ENCODE measurements around the gene PTGS1.
"Not testable (repeated sequence)": the region's sequence is repeated elsewhere in the genome, so short reads cannot be mapped to it uniquely, and the experiment has no call there.

PTGS1 gene

GRCh38 chr9:122401896-122402295 is 31.1 kb downstream of the PTGS1 start:
- DNase-seq, result no peak
- H3K27me3 ChIP-seq (ENCODE audit: insufficient read depth, low read depth, severe bottlenecking), result no peaks in the 10 kb centered on the region
- no peak overlapping the region for H3K27ac ChIP-seq
- H3K9me3 ChIP-seq (ENCODE audit: severe bottlenecking), result peaks cover 13% of the 10 kb centered on the region
- no peak overlapping the region for H3K4me3 ChIP-seq (ENCODE audit: low read depth, low read length)
- TF ChIP-seq CTCF (IDR thresholded peaks at IDR 0.05; ENCODE audit: low read depth, low read length), result no peak
- H3K36me3 ChIP-seq, result no peaks in the 10 kb centered on the region

- no peak overlapping the region for H3K4me3 ChIP-seq (ENCODE audit: low read depth, low read length)
- H3K36me3 ChIP-seq, result no peaks in the 10 kb centered on the region
- H3K9me3 ChIP-seq (ENCODE audit: severe bottlenecking), result peaks cover 13% of the 10 kb centered on the region
- no peak for DNase-seq
- H3K27me3 ChIP-seq (ENCODE audit: insufficient read depth, low read depth, severe bottlenecking), result no peaks in the 10 kb centered on the region
- no peak overlapping the region for H3K27ac ChIP-seq
- TF ChIP-seq CTCF (IDR thresholded peaks at IDR 0.05; ENCODE audit: low read depth, low read length), result no peak
Observed at GRCh38 chr9:122402403-122402871, 31.6 kb downstream of the PTGS1 start.

GRCh38 chr9:122402874-122403273 is 32.0 kb downstream of the PTGS1 start:
- TF ChIP-seq CTCF (IDR thresholded peaks at IDR 0.05; ENCODE audit: low read depth, low read length), result no peak
- Histone ChIP-seq H3K9me3 (ENCODE audit: severe bottlenecking) (peaks cover 13% of the 10 kb centered on the region), H3K27ac (no peak overlapping the region), H3K4me3 (ENCODE audit: low read depth, low read length) (no peak overlapping the region), H3K36me3 (no peaks in the 10 kb centered on the region), H3K27me3 (ENCODE audit: insufficient read depth, low read depth, severe bottlenecking) (no peaks in the 10 kb centered on the region)
- no peak for DNase-seq

- Histone ChIP-seq H3K27me3 (ENCODE audit: insufficient read depth, low read depth, severe bottlenecking) (no peaks in the 10 kb centered on the region), H3K36me3 (no peaks in the 10 kb centered on the region), H3K9me3 (ENCODE audit: severe bottlenecking) (peaks cover 13% of the 10 kb centered on the region), H3K27ac (no peak overlapping the region), H3K4me3 (ENCODE audit: low read depth, low read length) (no peak overlapping the region)
- no peak for TF ChIP-seq CTCF (IDR thresholded peaks at IDR 0.05; ENCODE audit: low read depth, low read length)
- DNase-seq, result no peak
Observed at GRCh38 chr9:122403381-122404000, 32.7 kb downstream of the PTGS1 start.

GRCh38 chr9:122405304-122406069 is 34.7 kb downstream of the PTGS1 start:
- DNase-seq; H3K27ac ChIP-seq; H3K27me3 ChIP-seq (ENCODE audit: insufficient read depth, low read depth, severe bottlenecking); H3K4me3 ChIP-seq (ENCODE audit: low read depth, low read length); H3K36me3 ChIP-seq: not testable (repeated sequence)
- H3K9me3 ChIP-seq (ENCODE audit: severe bottlenecking), result peaks cover 12% of the 10 kb centered on the region

- Histone ChIP-seq H3K36me3 (no peaks in the 10 kb centered on the region), H3K4me3 (ENCODE audit: low read depth, low read length) (no peak overlapping the region), H3K9me3 (ENCODE audit: severe bottlenecking) (peaks cover 12% of the 10 kb centered on the region), H3K27me3 (ENCODE audit: insufficient read depth, low read depth, severe bottlenecking) (no peaks in the 10 kb centered on the region), H3K27ac (no peak overlapping the region)
- no peak for DNase-seq
- no peak for TF ChIP-seq CTCF (IDR thresholded peaks at IDR 0.05; ENCODE audit: low read depth, low read length)
Observed at GRCh38 chr9:122406070-122406890, 35.5 kb downstream of the PTGS1 start.

GRCh38 chr9:122414108-122414507 is 43.3 kb downstream of the PTGS1 start:
- peaks cover 19% of the 10 kb centered on the region for H3K9me3 ChIP-seq (ENCODE audit: severe bottlenecking)
- H3K27ac ChIP-seq; H3K27me3 ChIP-seq (ENCODE audit: insufficient read depth, low read depth, severe bottlenecking); DNase-seq; H3K36me3 ChIP-seq; H3K4me3 ChIP-seq (ENCODE audit: low read depth, low read length): not testable (repeated sequence)
